Gastroesophageal sphincter (tissue), 4 donors: ENCODE data around the gene BCL2A1. TPM values are rescaled to one million over a fixed set of nuclear protein-coding genes. Genes with fewer than 3 reads are reported as not detected.
"Not testable (repeated sequence)": the region's sequence is repeated elsewhere in the genome, so short reads cannot be mapped to it uniquely, and the experiment has no call there.

Source experiments
- ATAC-seq: fragments of 150-250 bp; one replicate; pipeline ENCODE4 v1.9.1; 2016; ENCODE audit warnings: mild to moderate bottlenecking, moderate library complexity
- H3K27ac ChIP-seq, 4 donors: fragments of 200-600 bp; sonication (generic) in 3 of 4; 1 replicate in 3 of 4; 2 replicates in 1 of 4; pipeline ENCODE4 v1.5.1; 2016 to 2019
- H3K27me3 ChIP-seq: fragments of 200-600 bp; sonication (generic); one replicate; pipeline ENCODE4 v1.5.1; 2019
- H3K36me3 ChIP-seq, 2 donors: fragments of 200-600 bp; sonication (generic); one replicate each; pipeline ENCODE4 v1.5.1; 2019; ENCODE audit warnings: control low read depth in 1 of 2
- H3K4me1 ChIP-seq, 3 donors: fragments of 200-600 bp; sonication (generic); 1 replicate in 2 of 3; 2 replicates in 1 of 3; pipeline ENCODE4 v1.5.1; 2016 to 2019; ENCODE audit warnings: control low read depth in 2 of 3
- H3K4me3 ChIP-seq, 2 donors: fragments of 200-600 bp; sonication (generic); one replicate each; pipeline ENCODE4 v1.5.1; 2019; ENCODE audit warnings: mild to moderate bottlenecking in 1 of 2, moderate library complexity in 1 of 2
- H3K9me3 ChIP-seq, 3 donors: fragments of 200-600 bp; sonication (generic); one replicate each; pipeline ENCODE4 v1.5.1; 2017 to 2019; ENCODE audit warnings: control low read depth in 2 of 3
- EP300 ChIP-seq: sonication (generic); formaldehyde crosslinking; IDR thresholded peaks from one replicate; pipeline ENCODE4 v1.6.1; 2017; ENCODE audit warnings: antibody characterized with exemption, mild to moderate bottlenecking
- POLR2A ChIP-seq, 2 donors: fragments of 450-650 bp; IDR thresholded peaks; one replicate each; pipeline ENCODE4 v1.6.1; 2017; ENCODE audit warnings: antibody characterized with exemption in 2 of 2, mild to moderate bottlenecking in 2 of 2, moderate library complexity in 1 of 2
- POLR2AphosphoS5 ChIP-seq: sonication (generic); formaldehyde crosslinking; IDR thresholded peaks from one replicate; pipeline ENCODE4 v1.6.1; 2017; ENCODE audit warnings: antibody characterized with exemption
- WGBS, 2 donors: methylation state at CpG; one replicate each; pipeline ENCODE4 v1.1.5; 2018; ENCODE audit warnings: low coverage in 1 of 2; 5-methylcytosine and 5-hydroxymethylcytosine counted together
- total RNA-seq, 4 donors: library from RNA; depleted of rRNA; stranded (reverse); fragments of >200 nt; gene quantifications; one replicate each; pipeline ENCODE4 v1.1.0, GENCODE V29; 2016
- TF ChIP-seq, protein P1 (sequence below), 4 experiments: fragments of 200-600 bp in 2 of 4; fragments of 450-650 bp in 2 of 4; sonication (generic) in 1 of 4; IDR thresholded peaks; one replicate each; pipeline ENCODE4 v1.5.1; 2017 to 2019; ENCODE audit warnings: antibody characterized with exemption in 4 of 4, mild to moderate bottlenecking in 2 of 4, moderate library complexity in 2 of 4

The BCL2A1 gene
- total RNA-seq: 10 to 100 TPM in 1 of 4 donors, under 1 TPM in 1, not detected in 2; 0.62 to 13.3 TPM

GRCh38 chr15:79970624-79971434 lies at the start of gene BCL2A1:
BCL2A1 (minus strand) TSS chr15:79971196; CDS start chr15:79971119, 77 bp downstream.
- no peak for TF ChIP-seq EP300
- TF ChIP-seq, protein P1, sequence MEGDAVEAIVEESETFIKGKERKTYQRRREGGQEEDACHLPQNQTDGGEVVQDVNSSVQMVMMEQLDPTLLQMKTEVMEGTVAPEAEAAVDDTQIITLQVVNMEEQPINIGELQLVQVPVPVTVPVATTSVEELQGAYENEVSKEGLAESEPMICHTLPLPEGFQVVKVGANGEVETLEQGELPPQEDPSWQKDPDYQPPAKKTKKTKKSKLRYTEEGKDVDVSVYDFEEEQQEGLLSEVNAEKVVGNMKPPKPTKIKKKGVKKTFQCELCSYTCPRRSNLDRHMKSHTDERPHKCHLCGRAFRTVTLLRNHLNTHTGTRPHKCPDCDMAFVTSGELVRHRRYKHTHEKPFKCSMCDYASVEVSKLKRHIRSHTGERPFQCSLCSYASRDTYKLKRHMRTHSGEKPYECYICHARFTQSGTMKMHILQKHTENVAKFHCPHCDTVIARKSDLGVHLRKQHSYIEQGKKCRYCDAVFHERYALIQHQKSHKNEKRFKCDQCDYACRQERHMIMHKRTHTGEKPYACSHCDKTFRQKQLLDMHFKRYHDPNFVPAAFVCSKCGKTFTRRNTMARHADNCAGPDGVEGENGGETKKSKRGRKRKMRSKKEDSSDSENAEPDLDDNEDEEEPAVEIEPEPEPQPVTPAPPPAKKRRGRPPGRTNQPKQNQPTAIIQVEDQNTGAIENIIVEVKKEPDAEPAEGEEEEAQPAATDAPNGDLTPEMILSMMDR (IDR thresholded peaks at IDR 0.05): no peak
- no peak for TF ChIP-seq POLR2A (IDR thresholded peaks at IDR 0.05)
- TF ChIP-seq POLR2AphosphoS5: no peak
- Histone ChIP-seq H3K27me3 (peaks cover 7% of the 10 kb centered on the region), H3K27ac (no peak within 1 kb of the TSS), H3K36me3 (no peaks in the 10 kb centered on the region), H3K9me3 (no peaks in the 10 kb centered on the region), H3K4me3 (no peak within 1 kb of the TSS), H3K4me1 (no peaks in the 10 kb centered on the region)
- ATAC-seq: peak; percentile 46
- WGBS, 2 donors: 26 to 45% methylated on average over 8 to 11 of the region's 11 CpGs

DNA sequence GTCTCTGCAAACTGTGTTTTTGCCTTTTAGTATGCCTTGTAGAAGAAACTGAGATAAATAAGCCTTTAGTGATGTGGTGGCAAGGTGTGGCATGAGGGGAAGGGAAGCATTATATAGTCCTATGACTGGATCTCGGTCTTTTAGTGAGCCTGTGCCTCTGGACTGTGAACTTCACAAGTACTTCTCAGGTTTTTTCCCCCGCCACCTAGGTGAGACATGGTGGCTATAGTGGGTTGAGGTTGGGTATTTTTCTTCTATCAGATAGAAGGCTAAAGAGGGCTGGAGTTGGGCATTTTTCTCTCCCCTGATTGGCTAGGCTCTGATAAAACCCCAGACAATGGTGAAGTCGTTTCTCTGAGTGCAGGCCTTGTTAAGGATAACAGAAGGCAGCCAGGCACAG lies 49.7 kb upstream of the BCL2A1 start:
- Histone ChIP-seq H3K9me3 (no peaks in the 10 kb centered on the region), H3K36me3 (no peaks in the 10 kb centered on the region), H3K4me3 (no peak overlapping the region), H3K27ac (no peak overlapping the region), H3K4me1 (no peaks in the 10 kb centered on the region), H3K27me3 (no peaks in the 10 kb centered on the region)
- WGBS, 2 donors: 83 to 93% methylated on average over 2 to 3 of the region's 3 CpGs
- ATAC-seq: no peak
- TF ChIP-seq POLR2AphosphoS5 (no peak), EP300 (no peak), POLR2A (IDR thresholded peaks at IDR 0.05) (no peak)
- TF ChIP-seq, protein P1 (IDR thresholded peaks at IDR 0.05): no peak

DNA sequence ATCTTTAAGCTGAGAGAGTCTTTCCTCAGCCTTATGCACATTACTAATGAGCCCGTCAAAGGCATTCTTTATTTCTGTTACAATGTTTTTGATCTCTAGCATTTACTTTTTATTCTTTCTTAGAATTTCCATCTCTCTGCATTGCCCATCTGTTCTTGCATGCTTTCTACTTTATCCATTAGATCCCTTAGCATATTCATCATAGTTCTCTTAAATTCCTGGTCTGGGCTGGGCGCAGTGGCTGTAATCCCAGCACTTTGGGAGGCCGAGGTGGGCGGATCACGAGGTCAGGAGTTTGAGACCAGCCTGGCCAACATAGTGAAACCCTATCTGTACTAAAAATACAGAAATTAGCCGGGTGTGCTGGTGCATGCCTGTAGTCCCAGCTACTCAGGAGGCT lies 49.2 kb upstream of the BCL2A1 start:
- WGBS, 2 donors: 83 to 90% methylated on average over 1 to 3 of the region's 6 CpGs
- not testable (repeated sequence) for H3K9me3 ChIP-seq

DNA sequence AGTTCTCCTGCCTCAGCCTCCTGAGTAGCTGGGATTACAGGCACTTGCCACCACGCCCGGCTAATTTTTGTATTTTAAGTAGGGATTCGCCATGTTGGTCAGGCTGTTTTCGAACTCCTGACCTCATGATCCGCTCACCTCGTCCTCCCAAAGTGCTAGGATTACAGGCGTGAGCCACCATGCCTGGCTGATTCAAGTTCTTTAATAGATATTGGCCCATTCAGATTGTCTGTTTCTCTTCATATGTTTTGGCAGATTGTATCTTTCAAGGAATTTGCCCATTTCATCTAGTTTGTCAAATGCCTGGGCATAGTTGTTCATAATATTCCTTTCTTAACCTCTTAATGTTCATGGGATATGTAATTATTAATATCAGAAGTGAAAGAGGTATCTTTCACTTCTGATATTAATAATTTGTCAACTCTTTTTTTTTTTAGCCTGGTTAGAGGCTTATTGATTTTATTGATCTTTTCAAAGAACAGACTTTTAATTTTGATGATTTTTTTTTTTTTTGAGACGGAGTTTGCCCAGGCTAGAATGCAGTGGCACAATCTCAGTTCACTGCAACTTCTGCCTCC lies 48.3 kb upstream of the BCL2A1 start:
- no peak for ATAC-seq
- 94% methylated on average over 6 to 7 of the region's 8 CpGs for WGBS, 2 donors
- Histone ChIP-seq H3K27ac (no peak overlapping the region), H3K9me3 (no peaks in the 10 kb centered on the region), H3K4me1 (no peaks in the 10 kb centered on the region), H3K4me3 (no peak overlapping the region), H3K36me3 (no peaks in the 10 kb centered on the region), H3K27me3 (no peaks in the 10 kb centered on the region)
- TF ChIP-seq POLR2AphosphoS5: no peak
- TF ChIP-seq, protein P1 (IDR thresholded peaks at IDR 0.05): no peak
- TF ChIP-seq EP300: no peak
- no peak for TF ChIP-seq POLR2A (IDR thresholded peaks at IDR 0.05)

More for the DNA sequence above, 49.2 kb upstream of the BCL2A1 start:
- not testable (repeated sequence) for H3K4me1 ChIP-seq, H3K4me3 ChIP-seq, ATAC-seq, H3K27ac ChIP-seq, H3K36me3 ChIP-seq, H3K27me3 ChIP-seq

- 70 to 79% methylated on average over 2 to 3 of the region's 8 CpGs for WGBS, 2 donors
- ATAC-seq, H3K27ac ChIP-seq, H3K4me1 ChIP-seq, H3K36me3 ChIP-seq, H3K27me3 ChIP-seq, H3K9me3 ChIP-seq, H3K4me3 ChIP-seq: not testable (repeated sequence)
These were observed 46.1 kb upstream of the BCL2A1 start for GRCh38 chr15:80017139-80017538.

- not testable (repeated sequence) for H3K9me3 ChIP-seq, H3K4me1 ChIP-seq, H3K4me3 ChIP-seq, H3K27me3 ChIP-seq, H3K36me3 ChIP-seq, ATAC-seq, H3K27ac ChIP-seq
- no CpG with 5 or more reads among the region's 27 CpGs for WGBS, 2 donors
These were observed 45.5 kb upstream of the BCL2A1 start for GRCh38 chr15:80016506-80016905.
